Astrocyte of the spinal cord (primary cell): ENCODE measurements around the gene EYA3.

ENCODE experiments used
- DNase-seq: peaks from one replicate; pipeline ENCODE4 v3.0.0; 2011; ENCODE audit warnings: low read depth, low spot score
- H3K4me3 ChIP-seq: 2 replicates; pipeline ENCODE4 v1.5.1; 2011; ENCODE audit warnings: low read depth, mild to moderate bottlenecking, low read length, moderate library complexity
- CTCF ChIP-seq: IDR thresholded peaks from 2 replicates; pipeline ENCODE4 v1.5.1; 2012; ENCODE audit warnings: low read depth, mild to moderate bottlenecking, low read length, inconsistent platforms
- in situ Hi-C: cut with HindIII; loops from 2 replicates; pipeline ENCODE4 v1.10.0; 2017; ENCODE audit warnings: low sequenced_read_pairs

Gene EYA3

GRCh38 chr1:28066393-28067154 is 21.8 kb downstream of the EYA3 start:
- no peak for TF ChIP-seq CTCF
- in situ Hi-C loops, result no loop called here
- no peak overlapping the region for H3K4me3 ChIP-seq
- no peak for DNase-seq

- in situ Hi-C loops, result no loop called here
- DNase-seq, result peak; percentile 56
- H3K4me3 ChIP-seq, result no peak overlapping the region
- no peak for TF ChIP-seq CTCF
Observed at GRCh38 chr1:28064064-28064463, 24.3 kb downstream of the EYA3 start.

- no peak for TF ChIP-seq CTCF
- in situ Hi-C loops, result no loop called here
- DNase-seq, result peak; percentile 16
- H3K4me3 ChIP-seq, result no peak overlapping the region
Observed at GRCh38 chr1:28062806-28063205, 25.6 kb downstream of the EYA3 start.

GRCh38 chr1:28058971-28059878 is 29.2 kb downstream of the EYA3 start:
- in situ Hi-C loops, result no loop called here
- DNase-seq, result no peak
- no peak for TF ChIP-seq CTCF
- no peak overlapping the region for H3K4me3 ChIP-seq

- no peak for TF ChIP-seq CTCF
- H3K4me3 ChIP-seq, result no peak overlapping the region
- no peak for DNase-seq
- in situ Hi-C loops, result no loop called here
Observed at GRCh38 chr1:28058168-28058567, 30.2 kb downstream of the EYA3 start.

GRCh38 chr1:28056129-28056925 is 32.1 kb downstream of the EYA3 start:
- TF ChIP-seq CTCF, result no peak
- DNase-seq, result no peak
- no peak overlapping the region for H3K4me3 ChIP-seq
- in situ Hi-C loops, result no loop called here
